Stomach (tissue), 4 donors: ENCODE measurements around the gene RNF149.

Source experiments
- CTCF ChIP-seq, 7 experiments: fragments of 450-650 bp in 4 of 7; fragments of 200-600 bp in 3 of 7; sonication (generic) in 3 of 7; IDR thresholded peaks; one replicate each; pipeline ENCODE4 v1.5.1; 2016 to 2019; ENCODE audit warnings: antibody characterized with exemption in 7 of 7, control low read depth in 2 of 7, mild to moderate bottlenecking in 1 of 7
- EP300 ChIP-seq: sonication (generic); formaldehyde crosslinking; IDR thresholded peaks from one replicate; pipeline ENCODE4 v1.6.1; 2017; ENCODE audit warnings: antibody characterized with exemption
- POLR2A ChIP-seq, 4 donors: fragments of 450-650 bp; IDR thresholded peaks; one replicate each; pipeline ENCODE4 v1.6.1; 2016; ENCODE audit warnings: antibody characterized with exemption in 4 of 4, control low read depth in 2 of 4, mild to moderate bottlenecking in 1 of 4, moderate library complexity in 1 of 4
- POLR2AphosphoS5 ChIP-seq, 3 donors: sonication (generic); formaldehyde crosslinking; IDR thresholded peaks; one replicate each; pipeline ENCODE4 v1.6.1; 2016; ENCODE audit warnings: antibody characterized with exemption in 3 of 3

GRCh38 chr2:101256316-101256715 lies 52.2 kb downstream of the RNF149 start:
- TF ChIP-seq EP300 (no peak), CTCF (IDR thresholded peaks at IDR 0.05) (no peak), POLR2A (IDR thresholded peaks at IDR 0.05) (no peak), POLR2AphosphoS5 (IDR thresholded peaks at IDR 0.05) (no peak)
